Activated CD4-positive, alpha-beta T cell treated with anti-CD3 and anti-CD28 coated beads for 1 hour (primary cell): ENCODE measurements around the gene MYOG.

Source experiments
- DNase-seq: peaks from one replicate; pipeline ENCODE4 v3.0.0-alpha.2; 2020

Gene MYOG

DNA sequence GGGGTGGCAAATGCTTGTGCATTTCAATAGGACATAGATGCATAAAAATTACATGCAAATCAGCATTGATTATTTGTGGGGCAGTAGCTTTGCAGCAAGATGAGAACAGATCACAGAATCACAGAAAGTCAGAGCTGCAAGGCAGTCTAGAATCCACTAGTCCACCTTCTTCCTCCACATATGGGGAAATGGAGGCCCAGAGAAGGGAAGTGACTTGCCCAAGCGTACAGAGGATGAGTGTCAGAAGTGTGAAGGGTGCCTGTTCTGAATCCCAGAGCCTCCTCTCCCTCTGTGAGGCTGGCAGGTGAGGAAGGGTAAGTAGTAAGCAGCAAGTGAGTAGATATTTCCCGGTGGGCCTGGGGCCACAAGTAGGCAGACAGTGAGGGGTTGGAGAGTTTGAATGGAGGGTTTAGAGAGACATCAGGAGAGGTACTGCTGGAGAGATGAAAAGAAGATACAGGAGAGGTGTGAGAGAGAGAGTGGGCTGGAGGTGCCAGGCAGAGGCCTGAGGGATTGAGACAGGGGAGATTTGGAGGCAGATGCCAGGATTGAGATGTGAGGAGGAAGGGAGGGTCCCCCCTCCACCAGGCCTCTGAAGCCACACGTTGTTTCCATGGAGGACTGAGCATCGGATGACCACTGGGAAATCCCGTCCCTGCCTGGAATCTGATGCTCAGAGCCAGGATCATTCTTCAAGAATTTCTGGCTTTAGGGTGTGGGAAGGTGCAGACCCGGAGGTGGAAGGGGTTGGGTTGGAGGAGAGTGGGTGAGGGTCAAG lies 4.8 kb upstream of the MYOG start:
- no peak for DNase-seq

DNA sequence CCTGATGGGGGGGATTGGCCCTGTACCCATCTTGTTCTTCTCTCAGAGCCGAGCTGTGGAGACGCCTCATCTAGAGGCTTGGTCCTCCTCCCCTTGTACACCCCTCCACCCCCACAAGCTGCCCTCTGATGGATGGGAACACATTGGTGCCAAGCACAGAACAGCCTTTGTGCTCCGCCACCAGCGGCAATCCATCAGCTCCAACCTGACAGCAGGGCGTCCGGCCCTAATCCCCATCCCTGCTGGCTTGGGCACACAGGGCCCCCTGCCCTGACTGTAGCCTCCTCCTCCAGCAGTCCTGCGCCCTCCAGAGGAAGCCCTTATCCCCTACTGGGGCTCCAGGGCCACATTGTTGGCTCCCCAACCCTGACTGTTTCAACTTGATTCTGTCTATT lies 3.8 kb upstream of the MYOG start:
- DNase-seq: no peak

DNA sequence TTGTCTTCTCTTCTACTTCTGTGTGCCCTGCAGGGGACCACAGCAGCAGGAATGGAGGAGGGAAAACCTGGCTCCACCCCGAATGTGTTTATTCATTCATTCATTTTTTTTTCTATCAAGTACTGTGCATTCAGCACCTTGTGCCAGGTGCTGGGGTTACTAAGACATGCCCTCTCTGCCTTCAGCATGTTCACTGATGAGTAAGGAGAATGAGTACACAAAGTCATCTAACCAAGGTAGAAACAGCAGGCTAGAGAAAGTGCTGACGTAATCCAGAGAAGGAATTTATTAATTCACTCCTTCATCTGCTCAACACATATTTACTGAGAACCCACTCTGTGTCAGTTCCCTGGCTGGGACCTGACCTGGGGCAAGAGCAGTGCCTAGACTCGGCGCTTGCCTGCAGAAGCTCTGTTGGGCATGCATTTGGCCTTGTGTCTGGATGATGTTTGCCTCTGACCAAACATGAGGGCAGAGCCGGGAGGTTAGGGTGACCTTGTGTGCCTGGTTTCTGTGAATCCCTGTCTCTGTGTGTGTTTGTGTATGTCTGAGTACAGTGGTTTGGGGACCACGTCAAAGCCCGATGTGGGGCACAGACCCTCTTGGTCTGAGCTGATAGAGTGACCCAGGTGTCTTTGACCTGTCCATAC lies 3.3 kb upstream of the MYOG start:
- DNase-seq: no peak

GRCh38 chr1:203088441-203088840 lies 2.6 kb upstream of the MYOG start:
- DNase-seq: no peak

GRCh38 chr1:203086992-203087763 lies 1.4 kb upstream of the MYOG start:
- no peak for DNase-seq

DNA sequence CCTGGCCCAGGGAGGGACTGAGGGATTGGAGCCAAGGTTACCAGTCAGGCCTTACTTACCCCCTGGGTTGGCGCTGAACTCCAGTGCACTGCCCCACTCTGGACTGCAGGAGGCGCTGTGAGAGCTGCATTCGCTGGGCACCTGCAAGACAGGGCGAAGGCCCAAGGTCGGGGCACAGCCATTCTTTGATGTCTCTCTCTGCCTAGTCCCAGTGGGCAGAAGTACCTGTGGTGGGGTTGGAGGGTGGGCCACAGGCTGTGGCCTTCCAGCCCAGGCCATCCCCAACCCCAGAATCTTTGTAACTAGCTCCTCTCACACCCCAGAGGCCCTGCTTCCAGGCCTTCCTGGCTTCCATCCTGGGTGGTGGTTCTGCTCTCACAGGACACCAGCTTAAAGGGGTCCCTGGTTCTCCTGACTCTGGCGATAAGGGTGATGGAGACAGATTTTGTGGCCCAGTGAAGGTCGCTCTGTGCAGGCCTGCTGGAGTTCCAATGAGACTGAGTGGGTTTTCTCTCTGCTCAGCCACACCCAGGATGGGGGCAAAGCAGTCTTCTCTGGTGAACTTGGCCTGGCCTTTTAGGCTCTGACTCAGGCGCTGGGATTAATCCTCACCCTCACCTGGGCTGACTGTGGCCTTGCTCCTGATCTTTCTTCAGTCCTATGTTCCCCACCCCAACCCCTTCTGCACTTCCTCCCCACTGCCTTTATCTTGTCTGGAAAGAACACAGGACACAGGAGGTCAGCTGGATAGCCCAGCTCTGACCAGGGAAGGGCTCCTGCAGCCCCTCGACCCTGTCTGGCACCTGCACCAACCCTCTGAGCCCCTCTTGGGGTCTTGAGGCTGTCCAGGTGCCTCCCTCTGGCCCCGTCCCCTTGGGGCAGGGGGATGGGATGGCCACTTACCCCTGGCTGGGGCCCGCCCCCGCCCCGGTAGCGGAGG lies 954 bp downstream of the MYOG start:
- DNase-seq: no peak

DNA sequence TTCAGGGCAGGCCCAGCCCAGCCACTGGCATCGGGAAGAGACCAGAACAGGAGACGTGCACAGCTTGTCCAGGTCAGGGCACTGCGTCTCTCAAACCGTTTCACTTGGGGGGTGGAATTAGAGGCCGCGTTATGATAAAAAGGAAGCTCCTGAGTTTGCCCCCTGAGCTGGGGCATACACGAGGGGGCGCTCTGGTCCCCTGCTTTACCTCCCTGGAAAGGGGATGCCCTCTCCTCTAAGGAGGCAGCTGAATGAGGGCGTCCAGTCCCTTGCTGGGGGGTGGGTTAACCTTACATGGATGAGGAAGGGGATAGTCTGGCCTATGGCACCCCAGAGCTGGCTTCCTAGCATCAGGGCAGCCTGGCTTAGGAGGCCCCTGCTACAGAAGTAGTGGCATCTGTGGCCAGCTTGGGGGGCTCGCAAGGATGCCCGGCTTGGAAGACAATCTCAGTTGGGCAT lies 2.3 kb downstream of the MYOG start:
- DNase-seq: no peak

GRCh38 chr1:203082571-203083462 lies 3.0 kb downstream of the MYOG start:
- DNase-seq: no peak

DNA sequence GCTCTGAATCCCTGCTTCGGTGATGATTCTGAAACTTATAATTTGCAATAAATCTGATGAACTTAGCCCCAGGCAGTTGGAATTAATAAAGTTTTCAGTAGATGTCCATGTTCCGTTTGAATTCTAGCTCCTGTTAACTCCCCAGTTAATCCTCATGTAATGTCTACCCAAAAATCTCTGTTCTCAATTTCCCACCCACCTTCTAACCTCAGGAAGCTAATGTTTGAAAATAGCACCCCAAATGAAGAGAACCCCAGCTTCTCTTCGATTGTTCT lies 3.6 kb downstream of the MYOG start:
- DNase-seq: no peak

GRCh38 chr1:203081465-203082230 lies 4.2 kb downstream of the MYOG start:
- no peak for DNase-seq

DNA sequence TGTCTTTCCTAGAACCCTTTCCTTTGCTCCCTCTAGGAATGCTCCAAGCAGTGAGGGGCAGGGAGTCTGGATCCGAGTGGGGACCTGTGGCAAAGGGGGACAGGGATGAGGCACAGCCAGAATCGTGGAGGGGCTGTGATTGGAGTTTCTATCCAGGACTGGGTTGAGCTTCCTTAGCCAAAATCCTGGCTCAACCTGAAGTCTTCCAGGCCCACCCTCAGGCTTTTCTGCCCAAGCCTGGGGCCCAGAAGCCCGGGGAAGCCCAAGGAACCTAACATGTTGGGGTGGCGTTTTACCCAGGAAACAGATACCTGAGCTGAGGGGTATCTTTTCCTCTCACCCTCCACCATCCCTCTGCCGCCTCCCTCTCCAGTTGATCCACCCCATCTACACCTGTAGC lies 5.4 kb downstream of the MYOG start:
- no peak for DNase-seq

GRCh38 chr1:203078478-203078877 lies 7.3 kb downstream of the MYOG start:
- no peak for DNase-seq

GRCh38 chr1:203077956-203078355 lies 7.9 kb downstream of the MYOG start:
- no peak for DNase-seq

GRCh38 chr1:203077367-203077766 lies 8.4 kb downstream of the MYOG start:
- no peak for DNase-seq

DNA sequence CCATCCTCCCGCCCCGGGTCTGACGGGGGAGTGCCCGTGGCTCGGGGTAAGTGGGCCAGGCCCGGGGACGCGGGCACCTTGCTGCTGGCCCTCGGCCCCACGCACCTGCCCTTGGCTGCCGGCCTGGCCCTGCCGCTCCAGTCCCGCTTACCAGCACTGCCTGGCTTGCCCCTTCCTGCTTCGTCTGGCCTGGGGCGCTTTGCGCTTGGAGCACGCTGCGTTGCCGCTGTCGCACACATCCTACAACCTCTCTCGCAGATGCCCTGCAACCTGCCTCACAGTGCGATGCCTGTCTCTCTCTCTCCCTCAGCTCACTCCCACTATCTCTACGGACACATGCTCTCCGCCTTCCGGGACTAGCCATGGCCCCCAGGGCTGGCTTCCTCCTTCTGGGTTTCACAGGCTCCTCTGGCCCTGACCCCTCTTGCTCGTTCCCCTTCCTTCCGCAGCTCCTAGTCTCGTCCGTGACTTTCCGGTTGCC lies 9.7 kb downstream of the MYOG start:
- no peak for DNase-seq

- DNase-seq: no peak
Observed at GRCh38 chr1:203075236-203076030, 10.4 kb downstream of the MYOG start.

- DNase-seq: no peak
Observed at GRCh38 chr1:203074610-203075009, 11.2 kb downstream of the MYOG start.

DNA sequence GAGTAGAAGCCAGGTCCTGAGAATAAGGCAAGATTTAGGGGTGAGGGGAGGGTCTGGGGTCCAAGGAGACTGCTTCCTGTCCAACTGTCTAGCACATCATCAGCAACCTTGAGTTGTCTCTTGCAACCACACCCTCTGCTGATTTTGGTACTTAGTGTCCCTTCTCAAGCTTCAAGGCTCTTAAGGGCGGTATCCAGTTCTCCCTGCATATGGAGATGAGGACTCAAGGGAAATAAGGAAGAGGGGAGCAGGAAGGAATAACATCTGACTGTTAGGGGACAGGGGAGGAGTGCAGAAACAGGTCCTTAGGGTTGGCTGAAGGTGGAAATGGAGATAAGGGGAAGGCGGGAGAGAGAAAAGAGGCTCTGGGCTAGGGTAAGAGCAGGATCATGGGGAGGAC lies 12.3 kb downstream of the MYOG start:
- no peak for DNase-seq

GRCh38 chr1:203072911-203073310 lies 12.9 kb downstream of the MYOG start:
- DNase-seq: no peak

DNA sequence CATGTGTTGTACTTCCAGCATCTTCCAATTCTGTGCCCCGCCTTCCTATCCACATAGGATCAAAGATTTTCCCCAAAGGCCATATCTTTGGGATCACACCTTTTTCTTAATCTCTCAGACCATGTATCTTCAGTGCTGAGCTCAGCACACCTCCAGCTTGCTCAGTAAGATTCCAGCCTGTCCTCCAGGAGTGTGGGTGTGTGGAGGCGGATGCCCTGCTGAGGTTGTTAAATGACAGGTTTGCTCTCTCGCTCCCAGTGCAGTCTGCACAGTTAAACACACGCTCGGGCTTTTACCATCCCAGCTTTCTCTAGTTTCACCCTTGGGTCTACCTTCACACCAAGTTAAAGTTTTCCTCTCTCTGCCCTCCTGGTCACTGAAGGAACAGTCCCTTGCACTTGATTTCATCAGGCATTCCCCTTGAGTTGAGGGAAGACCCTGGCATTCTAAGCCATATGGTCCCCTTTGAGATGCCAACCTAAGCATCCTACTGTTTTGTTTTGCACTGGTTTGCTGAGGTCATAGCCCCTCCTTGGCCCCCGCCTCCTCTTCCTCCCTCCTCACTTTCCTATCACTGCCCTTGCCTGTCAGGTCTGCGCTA lies 13.7 kb downstream of the MYOG start:
- DNase-seq: no peak
